HG03108 (cell line): ENCODE results near the gene NCOR1.

ENCODE experiments used
- ATAC-seq: cut with Tn5 transposase; IDR thresholded peaks from one replicate; pipeline ENCODE4 v1.9.1; 2021; ENCODE audit warnings: moderate library complexity; ENCODE audit not compliant: unreplicated experiment

NCOR1 gene

DNA sequence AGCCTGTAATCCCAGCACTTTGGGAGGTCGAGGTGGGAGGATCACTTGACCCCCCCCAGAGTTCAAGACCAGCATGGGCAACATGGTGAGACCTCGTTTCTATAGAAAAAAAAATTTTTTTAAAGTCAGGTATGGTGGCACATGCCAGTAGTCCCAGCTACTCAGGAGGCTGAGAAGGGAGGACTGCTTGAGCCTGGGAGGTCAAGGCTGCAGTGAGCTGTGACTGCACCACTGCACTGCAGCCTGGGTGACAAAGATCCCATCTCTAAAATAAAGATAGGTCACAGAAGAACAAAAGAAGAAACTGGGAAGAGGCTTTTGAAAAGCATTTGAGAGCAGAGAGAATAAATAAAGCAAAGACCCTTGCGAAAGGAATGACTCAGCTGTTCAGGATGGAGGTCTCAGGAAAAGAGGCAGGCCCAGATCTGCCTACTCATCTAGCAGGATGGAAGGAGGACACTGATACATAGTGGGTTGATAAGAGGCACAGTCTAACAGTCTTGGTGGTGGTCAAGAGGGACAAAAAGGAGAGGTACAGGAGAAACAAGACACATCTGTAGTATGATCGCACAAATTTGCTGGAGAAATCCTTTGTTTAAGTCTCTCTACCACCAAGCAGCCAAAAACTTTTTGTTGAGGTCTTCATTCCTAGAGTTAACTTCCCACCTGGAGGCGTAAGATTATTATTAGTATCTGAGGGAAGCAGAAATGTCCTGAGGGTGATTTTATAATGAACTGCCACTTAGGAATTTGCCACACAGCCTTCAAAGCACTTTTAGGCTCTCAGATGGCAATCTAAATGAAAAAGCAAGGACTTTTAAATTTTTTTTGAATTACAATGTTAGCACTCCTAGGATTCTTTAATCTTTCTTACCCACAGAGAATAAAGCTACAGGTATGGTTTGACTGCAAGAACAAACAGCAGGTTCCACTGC lies 233.4 kb downstream of the NCOR1 start:
- no peak for ATAC-seq

DNA sequence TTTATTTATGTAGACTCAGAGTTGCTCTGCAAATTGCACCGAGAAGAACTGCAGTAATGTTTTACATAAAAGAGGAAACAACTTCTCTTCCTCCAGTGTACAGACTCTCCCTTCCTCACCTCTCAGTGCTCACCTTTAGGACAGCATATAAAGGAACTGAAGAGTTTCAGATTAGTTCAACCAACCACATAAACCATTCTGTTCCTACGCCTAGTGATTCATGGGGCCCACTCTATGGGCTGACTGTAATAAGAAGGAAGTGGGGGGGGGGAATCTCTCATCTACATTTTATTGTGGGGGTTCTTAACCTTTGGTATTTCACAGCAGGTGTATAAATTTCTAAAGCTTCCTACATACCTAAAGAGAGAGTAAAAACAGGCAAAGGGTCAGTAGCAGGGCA lies 234.1 kb downstream of the NCOR1 start:
- no peak for ATAC-seq
